Measurements from ENCODE around the gene ZNF442. TPM values are rescaled to one million over a fixed set of nuclear protein-coding genes. Genes with fewer than 3 reads are reported as not detected.

ZNF442 gene
- total RNA-seq, 1 experiment from 2014 or later = not detected

GRCh38 chr19:12318782-12319413, 46.6 kb downstream of the ZNF442 start:
- Histone ChIP-seq H3K9ac (ENCODE audit: low read length) (no peak overlapping the region), H3K36me3 (ENCODE audit: control insufficient read depth in 1 of 2, insufficient read depth in 2 of 2, low read length in 2 of 2) (no peaks in the 10 kb centered on the region), H2AFZ (ENCODE audit: low read depth, low read length, poor library complexity, severe bottlenecking) (no peak overlapping the region), H3K27me3 (ENCODE audit: insufficient read depth, low read length) (no peaks in the 10 kb centered on the region), H3K4me1 (ENCODE audit: control insufficient read depth in 1 of 2, insufficient read depth in 2 of 2, low read length in 2 of 2) (no peaks in the 10 kb centered on the region), H4K20me1 (ENCODE audit: insufficient read depth) (no peaks in the 10 kb centered on the region), H3K4me2 (ENCODE audit: low read length) (no peak overlapping the region), H3K9me3 (ENCODE audit: control insufficient read depth in 1 of 2, insufficient read depth in 1 of 2, low read depth in 1 of 2, low read length in 2 of 2) (peaks cover 7 to 12% of the 10 kb centered on the region in 2 experiments; a peak in 2 of 4 replicates), H3K4me3 (replicated peaks in 1 of 2; ENCODE audit: low read depth in 1 of 2, low read length in 2 of 2) (no peak overlapping the region), H3K9me2 (ENCODE audit: insufficient read depth) (no peaks in the 10 kb centered on the region), H3K79me2 (ENCODE audit: insufficient read depth, low read length) (no peaks in the 10 kb centered on the region), H3K27ac (ENCODE audit: low read depth, low read length) (no peak overlapping the region)
- ChIA-PET POLR2A (no interaction called here), CTCF (no interaction called here), RAD21 (ENCODE audit: low non-redundant PET in 1 of 2, low total read pairs in 2 of 2, uncharacterized antibody in 2 of 2, unreplicated experiment in 2 of 2) (no interaction called here)
- ATAC-seq (no peak), DNase-seq (ENCODE audit: low read depth, low spot score) (no peak)
- BruUV-seq (replicated peaks) = no TSS peak
- TF ChIP-seq ZBTB33 (IDR thresholded peaks at IDR 0.05; ENCODE audit: extremely low read depth, insufficient replicate concordance, low read length) = no peak
- 0 out of 2 replicates have a peak, but pooled peaks have one; percentile 17 for TF ChIP-seq ZNF274 (IDR thresholded peaks at IDR 0.05; ENCODE audit: low read depth, low read length)
- intact Hi-C loops (cut with micrococcal nuclease) = no loop called here

- Histone ChIP-seq H2AFZ (ENCODE audit: low read depth, low read length, poor library complexity, severe bottlenecking) (no peak overlapping the region), H3K9me3 (ENCODE audit: control insufficient read depth in 1 of 2, insufficient read depth in 1 of 2, low read depth in 1 of 2, low read length in 2 of 2) (peaks cover 3% of the 10 kb centered on the region in 2 experiments; a peak in 2 of 4 replicates), H3K36me3 (ENCODE audit: control insufficient read depth in 1 of 2, insufficient read depth in 2 of 2, low read length in 2 of 2) (no peaks in the 10 kb centered on the region), H3K27me3 (ENCODE audit: insufficient read depth, low read length) (no peaks in the 10 kb centered on the region), H3K79me2 (ENCODE audit: insufficient read depth, low read length) (no peaks in the 10 kb centered on the region), H3K27ac (ENCODE audit: low read depth, low read length) (no peak overlapping the region), H3K9ac (ENCODE audit: low read length) (no peak overlapping the region), H3K4me2 (ENCODE audit: low read length) (no peak overlapping the region), H3K4me1 (ENCODE audit: control insufficient read depth in 1 of 2, insufficient read depth in 2 of 2, low read length in 2 of 2) (no peaks in the 10 kb centered on the region), H4K20me1 (ENCODE audit: insufficient read depth) (no peaks in the 10 kb centered on the region), H3K9me2 (ENCODE audit: insufficient read depth) (no peaks in the 10 kb centered on the region), H3K4me3 (replicated peaks in 1 of 2; ENCODE audit: low read depth in 1 of 2, low read length in 2 of 2) (no peak overlapping the region)
- ChIA-PET POLR2A (no interaction called here), RAD21 (ENCODE audit: low non-redundant PET in 1 of 2, low total read pairs in 2 of 2, uncharacterized antibody in 2 of 2, unreplicated experiment in 2 of 2) (no interaction called here), CTCF (no interaction called here)
- ATAC-seq (no peak), DNase-seq (ENCODE audit: low read depth, low spot score) (no peak)
- intact Hi-C loops (cut with micrococcal nuclease) = no loop called here
- TF ChIP-seq JUND (IDR thresholded peaks at IDR 0.05) = no peak
- no peak for TF ChIP-seq ZNF274 (IDR thresholded peaks at IDR 0.05; ENCODE audit: low read depth, low read length)
- TF ChIP-seq EZH2phosphoT487 (IDR thresholded peaks at IDR 0.05; ENCODE audit: borderline replicate concordance) = no peak
- no peak for TF ChIP-seq MAX (IDR thresholded peaks at IDR 0.05)
- TF ChIP-seq CEBPB (IDR thresholded peaks at IDR 0.05; ENCODE audit: low read depth) = no peak
- no peak for TF ChIP-seq EZH2 (IDR thresholded peaks at IDR 0.05)
- no peak for TF ChIP-seq ZBTB33 (IDR thresholded peaks at IDR 0.05; ENCODE audit: extremely low read depth, insufficient replicate concordance, low read length)
- TF ChIP-seq CTCF (IDR thresholded peaks at IDR 0.05 in 2 of 3, conservative IDR thresholded peaks at IDR 0.05 in 1 of 3; ENCODE audit: borderline replicate concordance in 1 of 3, insufficient read depth in 1 of 3, low read depth in 2 of 3, low read length in 2 of 3) = no peak
- no peak for TF ChIP-seq RAD21 (IDR thresholded peaks at IDR 0.05; ENCODE audit: low read depth)
- BruUV-seq (replicated peaks) = no TSS peak
Measured at GRCh38 chr19:12314553-12314952, 50.9 kb downstream of the ZNF442 start.

All from HCT116 (cell line).